HG02852 (cell line): ENCODE results near the gene UST.
"Not testable (repeated sequence)": the region's sequence is repeated elsewhere in the genome, so short reads cannot be mapped to it uniquely, and the experiment has no call there.

Experiments
- ATAC-seq: cut with Tn5 transposase; IDR thresholded peaks from one replicate; pipeline ENCODE4 v1.9.1; 2021; ENCODE audit warnings: mild to moderate bottlenecking, moderate library complexity; ENCODE audit not compliant: unreplicated experiment

The UST gene

DNA sequence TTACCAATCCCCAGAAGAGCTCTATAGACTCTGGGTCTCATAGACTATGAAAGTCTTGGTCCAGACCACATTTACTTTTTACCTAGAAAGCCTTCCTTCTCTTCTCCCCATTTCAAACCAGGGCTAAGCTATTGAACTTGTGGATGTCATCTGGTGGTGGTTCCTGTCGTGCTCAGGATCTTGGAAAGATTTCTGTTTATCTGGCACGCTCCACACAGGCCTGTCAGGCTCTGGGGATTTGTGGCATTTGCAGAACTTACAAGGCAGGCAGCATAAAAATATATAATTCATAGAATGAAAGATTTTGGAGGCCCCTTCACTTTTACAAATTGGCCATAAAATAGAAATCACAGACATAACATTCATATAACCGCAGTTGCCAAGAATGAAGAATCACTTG lies 188.1 kb downstream of the UST start:
- ATAC-seq: no peak

DNA sequence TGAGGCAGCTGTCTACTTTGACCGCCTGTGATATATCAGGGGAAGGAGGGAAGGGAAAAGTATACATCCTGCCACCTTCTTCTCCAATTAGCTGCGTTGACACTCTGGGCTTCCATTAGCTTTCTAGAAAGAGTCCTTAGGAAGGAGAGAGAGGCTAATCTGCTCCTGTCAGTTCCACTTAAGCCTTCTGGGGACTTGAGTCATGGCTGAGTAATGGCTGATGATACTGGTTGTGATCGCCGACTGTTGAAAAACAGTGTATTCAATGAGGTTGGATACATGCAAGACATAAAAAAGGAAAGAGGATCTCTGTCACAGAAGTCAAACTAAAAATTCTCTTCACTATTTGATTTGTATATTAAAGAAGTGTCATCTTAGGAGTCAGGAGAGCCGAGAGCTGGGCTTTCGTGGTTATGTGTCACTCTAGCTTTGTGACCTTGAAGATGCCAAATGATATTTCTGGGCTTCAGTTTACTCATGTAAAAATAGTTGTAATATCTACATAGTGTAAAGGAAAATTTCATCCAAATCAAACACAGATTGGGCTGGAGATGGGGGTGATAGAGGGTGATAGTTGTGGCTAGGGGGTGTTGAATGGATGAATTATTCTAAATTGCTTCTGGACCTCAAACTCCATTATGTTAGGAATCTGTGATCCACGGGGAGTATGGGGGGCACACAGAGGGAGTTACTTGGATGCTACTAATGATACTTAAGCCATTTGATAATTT lies 189.0 kb downstream of the UST start:
- ATAC-seq: no peak

DNA sequence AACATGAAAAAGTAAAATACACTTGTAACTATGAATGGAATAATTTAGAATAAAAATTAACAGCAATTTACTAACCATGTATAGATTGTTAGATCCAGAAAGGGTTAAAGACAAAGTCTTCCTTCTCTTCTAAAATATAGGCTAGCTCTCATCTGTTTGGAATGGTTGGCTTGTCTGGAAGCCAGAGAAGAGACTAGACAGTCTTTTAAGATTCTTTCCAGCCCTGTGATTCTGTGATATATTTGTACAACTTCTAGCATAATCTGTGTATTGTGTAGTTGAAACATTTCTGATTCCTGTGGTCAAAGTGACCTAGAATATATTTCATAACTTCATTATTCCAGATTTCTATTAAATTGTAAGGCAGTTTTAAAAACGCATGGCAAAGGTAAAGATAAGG lies 196.6 kb downstream of the UST start:
- no peak for ATAC-seq

DNA sequence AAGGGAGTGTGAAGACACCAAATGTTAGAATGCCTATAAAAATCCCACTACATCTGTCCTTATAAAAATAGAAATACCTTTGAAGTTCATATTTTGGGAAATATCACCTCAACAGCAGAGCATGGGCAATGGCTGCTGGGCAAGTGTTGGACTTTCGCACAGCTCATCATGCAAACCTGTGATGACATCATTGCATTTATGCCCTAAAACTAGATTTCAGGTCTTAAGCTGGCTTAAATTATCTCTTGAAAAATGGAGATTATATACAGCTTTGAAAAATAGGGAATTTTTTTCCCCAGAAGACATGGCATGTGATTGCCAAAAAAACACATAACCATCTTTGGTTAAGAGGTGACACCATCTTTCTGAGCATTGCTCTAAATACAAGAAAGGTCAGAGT lies 197.8 kb downstream of the UST start:
- no peak for ATAC-seq

DNA sequence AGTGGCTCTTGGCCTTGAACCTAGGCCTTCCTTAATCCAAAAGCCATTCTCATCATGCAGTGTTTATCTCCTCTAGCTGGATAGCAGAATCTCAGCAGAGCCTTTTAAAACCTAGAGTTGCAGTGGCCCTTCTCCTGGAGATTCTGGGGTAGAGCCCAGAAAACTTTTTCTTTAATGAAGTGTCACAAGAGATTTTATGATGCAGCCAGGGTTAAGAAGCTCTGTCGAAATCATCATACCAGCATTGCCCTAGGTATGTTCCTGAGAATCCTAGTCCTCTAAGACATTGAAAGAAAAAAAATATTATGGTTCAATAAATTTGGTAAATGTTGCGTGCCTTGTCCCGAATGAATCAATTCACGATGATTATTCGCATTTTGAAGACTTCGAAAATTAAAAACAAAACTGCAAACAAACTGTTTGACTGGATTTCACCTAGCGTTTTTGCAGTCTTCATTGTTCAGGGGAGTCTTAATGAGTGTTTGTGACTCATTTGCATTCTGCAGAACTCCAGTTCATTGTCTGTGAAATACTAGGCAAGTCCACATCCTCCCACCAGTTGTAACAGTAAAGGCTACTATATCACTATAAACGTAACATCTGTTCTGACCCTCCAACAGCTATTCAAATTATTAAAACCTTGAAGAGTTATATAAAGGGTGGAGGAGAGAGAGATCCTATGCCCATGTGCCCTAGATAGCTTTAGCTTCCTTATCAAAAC lies 198.6 kb downstream of the UST start:
- no peak for ATAC-seq

DNA sequence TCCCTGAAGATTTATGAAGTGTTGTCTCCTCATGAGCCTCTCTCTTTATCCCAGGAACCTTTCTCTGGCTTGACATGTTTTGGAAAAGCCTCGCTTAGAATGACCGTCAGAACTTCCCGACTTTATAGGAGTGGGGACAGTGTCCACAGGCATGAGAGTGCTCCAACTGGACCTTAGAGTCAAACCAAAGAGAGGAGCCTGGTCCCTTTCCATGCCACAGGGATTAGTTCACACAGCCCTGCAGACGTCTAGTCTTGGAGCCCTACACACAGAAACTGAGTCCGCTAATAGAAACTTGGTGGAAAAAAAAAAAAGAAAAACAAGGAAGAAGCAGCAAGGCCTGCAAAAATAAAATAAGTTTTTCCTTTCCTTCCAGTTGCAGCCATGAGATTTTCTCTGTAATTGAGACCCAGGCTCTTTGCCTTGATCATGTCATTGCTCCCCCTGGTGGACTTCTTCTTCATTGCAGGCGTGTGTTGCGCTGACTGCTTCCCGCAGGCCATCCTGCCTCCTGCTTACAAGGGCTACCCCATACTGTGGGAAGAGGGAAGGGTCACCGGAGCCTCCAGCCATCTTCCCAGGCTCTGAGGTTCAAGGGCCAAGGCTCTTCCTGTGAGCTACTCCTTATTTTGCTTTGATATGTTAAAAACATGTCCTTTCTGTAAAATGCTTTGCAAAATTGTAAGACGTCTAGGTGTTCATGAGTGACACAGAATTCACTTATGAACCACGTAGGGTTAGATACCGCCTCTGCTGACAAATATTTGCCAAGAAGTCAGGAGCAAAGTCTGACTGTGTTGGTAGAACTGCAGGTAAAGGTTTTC lies 201.0 kb downstream of the UST start:
- ATAC-seq: peak; percentile 74

DNA sequence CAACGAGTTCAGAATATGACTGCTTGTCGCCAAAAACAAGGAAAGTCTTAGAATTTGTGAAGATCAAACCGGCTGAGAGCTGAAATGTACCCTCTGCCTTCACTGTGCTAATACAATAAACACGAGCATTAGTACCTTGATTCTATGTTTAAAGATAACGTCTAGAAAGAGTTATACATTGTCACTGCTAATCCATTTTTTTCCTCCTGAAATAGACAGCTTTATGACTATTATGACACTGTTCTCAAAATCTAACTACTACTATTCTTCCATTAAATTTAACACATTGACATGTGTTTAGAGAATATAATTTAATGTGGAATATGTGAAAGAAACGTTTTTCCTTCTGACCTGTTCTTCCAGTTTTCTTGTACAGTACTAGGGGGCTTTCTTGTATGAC lies 204.8 kb downstream of the UST start:
- ATAC-seq: no peak

DNA sequence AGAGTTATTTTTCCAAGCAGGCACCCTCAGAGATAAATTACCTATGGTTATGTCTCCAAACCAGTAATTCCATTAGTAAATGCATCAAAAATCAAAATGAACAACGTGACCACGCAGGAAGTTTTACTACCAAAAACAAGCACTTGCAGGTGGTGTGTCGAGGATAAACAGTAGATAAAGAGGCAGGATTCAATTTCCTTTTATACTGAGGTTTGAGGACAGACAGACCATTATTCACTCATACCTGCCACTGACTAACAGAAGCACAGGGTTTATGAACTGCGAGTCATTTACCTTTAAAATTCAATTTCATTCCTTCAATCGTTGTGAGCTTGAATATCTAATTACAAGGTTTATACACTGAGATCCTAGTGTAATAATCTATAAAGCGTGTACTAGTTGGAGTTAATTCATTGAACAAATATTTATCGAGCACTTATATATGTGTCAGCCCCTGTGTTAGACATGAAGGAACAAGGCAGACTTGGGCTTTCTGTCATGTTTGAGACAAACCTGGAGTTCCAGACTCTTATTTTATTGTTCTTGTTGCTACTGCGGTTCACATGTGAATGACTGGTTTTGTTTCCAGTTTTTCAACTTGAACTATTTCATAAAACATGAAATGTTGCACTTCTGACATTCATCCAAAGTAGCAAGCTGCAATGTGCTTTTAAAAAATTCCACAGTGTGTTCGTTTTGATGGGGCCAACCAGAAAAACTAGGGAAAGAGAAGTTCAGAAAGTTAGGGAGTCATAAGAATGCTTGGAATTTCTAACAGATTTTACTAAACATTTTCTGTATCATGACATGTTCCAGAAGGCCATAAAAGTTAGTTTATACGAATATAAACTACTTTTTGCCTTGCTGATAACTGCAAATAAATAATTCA lies 205.6 kb downstream of the UST start:
- ATAC-seq: no peak

DNA sequence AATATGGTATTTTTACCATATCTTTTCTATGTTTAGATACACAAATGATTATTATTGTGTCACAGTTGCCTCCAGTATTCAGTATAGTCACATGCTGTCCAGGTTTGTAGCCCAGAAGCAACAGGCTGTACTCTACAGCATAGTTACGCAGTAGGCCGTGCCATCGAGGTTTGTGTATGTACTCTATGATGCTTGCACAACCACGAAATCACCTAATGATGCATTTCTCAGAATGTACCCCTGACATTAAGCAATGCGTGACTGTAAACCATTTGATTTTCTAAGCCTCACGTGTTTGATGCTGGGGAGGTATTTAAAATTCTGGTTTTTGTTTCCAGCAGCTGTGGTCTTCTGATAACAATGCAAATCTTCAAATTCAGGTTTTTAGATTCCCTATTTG lies 207.6 kb downstream of the UST start:
- ATAC-seq: no peak

DNA sequence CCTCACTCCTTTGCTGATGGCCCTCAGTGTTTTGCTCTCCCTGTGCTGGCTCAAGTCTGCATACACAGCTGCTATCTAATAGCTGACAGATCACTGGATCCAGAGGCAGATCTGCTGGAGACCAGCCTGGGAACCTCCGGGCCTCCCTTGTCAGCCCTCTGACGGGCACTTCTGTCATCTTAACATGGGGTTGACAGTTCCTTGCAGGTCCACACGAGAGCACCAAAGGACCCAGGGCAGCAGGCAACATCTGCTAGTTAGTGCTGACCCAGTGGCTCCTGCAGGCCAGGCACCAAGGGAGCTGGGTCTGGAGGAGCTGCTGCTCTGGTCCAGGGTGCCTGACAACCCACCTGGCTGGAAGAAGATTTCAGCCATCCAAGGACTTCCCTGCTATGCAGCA lies 208.1 kb downstream of the UST start:
- no peak for ATAC-seq

DNA sequence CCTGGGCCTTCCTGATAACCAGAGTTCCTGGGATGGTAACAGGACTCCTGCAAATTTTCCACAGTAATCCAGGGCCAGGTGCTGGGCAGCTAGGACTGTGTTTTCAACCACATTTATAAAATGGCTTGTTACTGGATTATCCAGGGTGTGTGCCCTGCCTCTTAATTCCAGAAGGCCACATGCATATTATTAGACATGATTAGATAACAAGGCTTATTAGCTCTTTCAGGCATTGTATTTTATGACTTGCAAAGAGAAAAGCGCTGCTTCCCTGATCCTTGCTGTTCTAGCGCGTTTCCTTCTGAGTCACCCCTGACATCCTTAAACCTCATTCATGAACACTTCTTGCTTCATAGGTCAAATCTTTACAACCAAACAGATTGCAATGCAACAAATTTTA lies 208.6 kb downstream of the UST start:
- no peak for ATAC-seq

DNA sequence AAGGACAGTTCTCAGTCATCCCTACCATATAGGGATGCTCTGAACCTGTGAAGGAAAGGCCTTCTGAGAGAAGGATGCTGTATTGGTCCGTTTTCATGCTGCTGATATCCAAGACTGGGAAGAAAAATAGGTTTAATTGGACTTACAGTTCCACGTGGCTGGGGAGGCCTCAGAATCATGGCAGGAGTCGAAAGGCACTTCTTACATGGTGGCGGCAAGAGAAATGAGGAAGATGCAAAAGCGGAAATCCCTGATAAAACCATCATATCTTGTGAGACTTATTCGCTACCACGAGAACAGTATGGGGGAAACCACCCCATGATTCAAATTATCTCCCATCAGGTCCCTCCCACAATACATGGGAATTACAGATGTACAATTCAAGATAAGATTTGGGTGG lies 209.3 kb downstream of the UST start:
- ATAC-seq: not testable (repeated sequence)

DNA sequence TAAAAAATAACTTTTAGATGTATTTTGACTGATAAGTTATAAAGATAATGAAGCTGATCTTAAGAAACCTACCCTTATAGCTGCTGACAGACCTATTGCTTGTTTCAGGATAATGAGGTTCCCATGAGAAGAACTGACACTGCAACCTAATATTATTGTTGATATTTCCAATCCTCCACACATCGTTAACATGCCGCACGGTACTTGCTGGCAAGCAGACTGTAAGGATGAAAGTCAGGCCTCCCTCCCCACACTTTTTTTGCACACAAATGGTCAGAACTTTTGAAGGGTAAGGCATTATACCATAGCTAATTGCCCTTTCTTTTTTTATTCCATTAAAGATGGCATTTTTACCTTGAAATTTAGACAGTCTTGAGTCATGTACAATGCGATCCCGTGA lies 210.9 kb downstream of the UST start:
- ATAC-seq: no peak

DNA sequence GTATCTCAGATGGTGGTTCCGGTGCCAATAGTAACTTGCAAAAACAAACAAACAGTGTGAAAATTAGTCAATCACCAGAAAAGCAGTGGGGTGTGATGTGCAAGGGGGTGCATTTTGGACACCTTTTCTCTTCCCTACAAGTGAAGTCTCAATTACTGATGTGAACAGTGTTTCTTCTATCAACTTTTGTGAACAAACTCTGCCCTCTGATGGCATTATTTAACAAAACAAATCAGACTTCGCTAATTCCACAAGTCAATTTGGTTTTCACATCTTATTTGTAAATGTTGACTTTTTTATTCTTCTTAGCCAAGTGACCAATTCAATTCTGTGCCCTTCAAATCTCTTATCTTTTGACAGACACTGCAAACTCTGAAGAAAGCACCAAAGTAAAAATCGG lies 212.2 kb downstream of the UST start:
- ATAC-seq: no peak

DNA sequence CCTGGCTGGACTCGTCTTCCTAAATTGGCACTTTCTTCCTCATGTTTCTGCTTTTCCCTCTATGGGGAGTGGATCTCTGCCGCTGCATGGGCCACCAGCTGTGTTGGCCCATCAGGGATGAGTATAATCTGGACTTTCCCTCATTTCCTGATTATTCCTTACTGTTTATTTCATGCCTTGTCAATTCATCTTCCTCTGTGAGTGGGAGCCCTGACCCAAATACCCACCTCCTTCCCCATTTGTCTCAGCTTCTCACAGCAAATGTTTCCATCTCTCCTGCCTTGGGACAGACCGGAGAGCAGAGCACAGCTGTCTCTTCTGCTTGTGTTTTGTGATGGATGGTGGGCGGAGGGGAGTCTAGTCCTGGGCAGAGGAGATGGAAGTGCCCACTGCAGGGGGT lies 212.7 kb downstream of the UST start:
- no peak for ATAC-seq

DNA sequence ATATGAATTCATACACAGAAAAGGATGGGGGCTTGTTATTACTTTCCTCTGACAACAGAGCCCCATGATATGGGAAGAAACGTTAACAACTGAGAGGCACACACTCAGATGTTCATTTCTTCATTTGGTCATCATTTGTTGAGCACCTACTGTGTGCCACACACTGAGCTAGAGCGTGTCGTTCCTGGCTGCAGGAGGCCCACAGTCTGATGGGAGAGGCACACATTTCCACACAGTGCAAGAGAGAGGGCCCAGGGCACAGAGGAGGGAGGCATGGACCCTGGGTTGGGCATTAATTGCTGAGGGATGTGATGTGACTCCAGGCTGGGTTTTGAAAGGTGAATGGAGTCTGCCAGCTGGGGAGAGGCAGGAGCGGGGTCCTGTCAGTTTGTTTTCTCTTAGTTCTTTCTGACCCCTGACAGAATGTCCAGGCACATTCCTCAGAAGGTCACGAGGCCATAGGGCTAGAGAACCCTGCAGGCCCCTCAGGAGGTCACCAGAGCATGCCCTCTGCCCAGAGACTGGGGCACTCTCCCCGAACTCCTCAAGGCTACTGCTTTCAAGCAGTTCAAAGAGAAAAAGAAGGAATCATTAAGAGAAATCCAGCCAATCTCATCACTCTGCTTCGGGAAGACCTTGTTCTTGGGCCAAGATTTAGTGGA lies 216.2 kb downstream of the UST start:
- ATAC-seq: no peak

DNA sequence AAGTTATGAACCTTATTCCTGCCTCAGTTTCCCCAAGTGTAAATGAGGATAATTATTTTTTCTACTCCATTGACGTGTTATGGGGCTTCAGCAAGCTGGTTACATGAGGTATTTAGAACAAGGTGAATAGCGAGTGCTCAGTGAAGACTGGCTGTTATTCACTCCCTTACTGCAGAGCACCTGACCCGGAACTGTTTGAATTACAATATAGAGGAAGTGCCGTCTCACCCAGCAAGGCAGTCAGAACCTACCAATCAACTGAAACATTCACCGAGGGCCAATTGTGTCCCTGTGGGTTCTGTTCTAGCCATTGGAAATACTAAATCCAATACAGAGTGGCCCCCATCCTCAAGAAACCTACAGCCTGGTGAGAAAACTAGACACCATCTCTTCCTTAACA lies 216.9 kb downstream of the UST start:
- no peak for ATAC-seq

DNA sequence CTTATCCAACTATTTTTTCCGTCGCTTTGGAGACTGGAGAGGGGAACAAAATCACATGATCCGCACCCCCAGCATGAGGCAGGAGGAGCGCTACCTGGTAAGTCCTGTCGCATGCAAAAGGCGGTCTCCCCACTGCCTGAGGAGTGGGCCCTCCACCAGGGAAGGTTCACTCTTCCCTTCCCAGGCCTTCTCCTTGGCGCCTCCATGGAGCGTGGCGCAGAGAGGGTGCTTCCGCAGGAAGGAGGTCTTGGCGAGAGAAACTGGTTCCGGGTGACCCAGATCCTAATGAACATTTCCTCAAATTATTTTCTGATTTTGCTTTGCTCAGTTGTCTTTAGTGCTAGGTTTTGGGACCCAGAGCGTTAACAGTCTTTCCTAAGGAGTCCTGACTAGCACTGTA lies 217.6 kb downstream of the UST start:
- no peak for ATAC-seq

DNA sequence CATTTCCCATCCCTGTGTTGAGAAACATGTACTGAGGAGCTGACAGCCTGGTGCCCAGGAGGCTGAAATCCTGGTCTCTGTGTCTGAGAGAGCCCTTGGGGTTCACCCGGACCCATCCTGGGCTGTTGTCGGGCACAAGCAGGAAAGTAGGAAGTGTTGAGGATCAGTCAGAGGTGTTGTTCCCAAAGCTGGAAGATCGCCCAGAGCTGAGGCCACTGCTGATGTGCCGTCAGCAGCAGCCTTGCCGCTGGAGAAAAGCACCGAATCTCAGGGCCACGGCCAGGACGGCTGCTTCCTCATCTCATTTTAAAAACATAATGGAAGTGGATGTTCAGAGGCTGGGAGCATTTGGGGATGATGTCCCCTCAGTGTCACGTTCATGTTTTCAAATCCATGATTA lies 218.5 kb downstream of the UST start:
- ATAC-seq: no peak

DNA sequence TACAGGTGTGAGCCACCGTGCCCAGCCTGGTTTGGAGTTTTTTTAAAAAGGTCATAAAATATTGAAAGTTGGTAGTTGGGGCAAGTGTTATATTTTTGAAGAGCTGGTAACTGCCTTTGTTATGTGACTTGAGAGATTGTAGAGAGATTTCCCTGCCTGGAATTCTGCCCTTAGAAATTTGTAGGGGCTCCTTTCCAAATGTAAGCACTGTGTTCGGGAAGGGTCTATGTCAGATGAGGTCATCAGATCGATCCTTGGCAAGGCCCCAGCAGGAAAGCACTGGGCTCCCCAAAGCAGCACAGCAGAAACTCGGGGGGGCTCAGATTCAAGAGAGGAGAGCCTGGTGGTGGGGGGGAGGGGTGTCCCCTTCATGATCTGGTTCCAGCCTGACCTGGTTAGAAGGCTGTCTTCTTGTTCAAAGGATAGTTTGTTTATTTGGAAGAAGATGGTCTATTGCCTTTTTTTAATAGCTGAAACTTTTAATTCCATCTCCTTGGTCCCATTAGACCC lies 220.2 kb downstream of the UST start:
- ATAC-seq: no peak
